GM12891 (cell line): ENCODE data around the gene AMOTL2.

Experiments used
- POLR2A ChIP-seq: IDR thresholded peaks from 2 replicates; pipeline ENCODE4 v1.6.1; 2011; ENCODE audit warnings: low read depth, low read length, control low read depth
- POLR2AphosphoS5 ChIP-seq: IDR thresholded peaks from 2 replicates; pipeline ENCODE4 v1.6.1; 2011; ENCODE audit warnings: low read depth, low read length, control low read depth
- POU2F2 ChIP-seq: IDR thresholded peaks from 2 replicates; pipeline ENCODE4 v1.6.1; 2011; ENCODE audit warnings: low read depth, mild to moderate bottlenecking, control low read depth, low read length, moderate library complexity

- no peak for TF ChIP-seq POU2F2
- no peak for TF ChIP-seq POLR2A
- TF ChIP-seq POLR2AphosphoS5 = no peak
Measured at GRCh38 chr3:134360046-134360445, 14.2 kb downstream of the AMOTL2 start.
